A673 (cell line): Measurements from ENCODE around the gene TGM1.

ENCODE experiments used
- EZH2 ChIP-seq: fragments of 200-600 bp; sonication (generic); IDR thresholded peaks from 2 replicates; pipeline ENCODE4 v1.6.1; 2017; ENCODE audit warnings: borderline replicate concordance, low read depth, mild to moderate bottlenecking, mixed read lengths, antibody characterized with exemption, low read length; ENCODE audit not compliant: poor library complexity, severe bottlenecking
- TF ChIP-seq, protein P1 (sequence below): fragments of 300-800, 200-600 bp; sonication (generic); conservative IDR thresholded peaks from 2 replicates; pipeline ENCODE4 v1.5.1; 2017; ENCODE audit warnings: low read depth, mild to moderate bottlenecking, antibody characterized with exemption, low read length, moderate library complexity, mixed read lengths

DNA sequence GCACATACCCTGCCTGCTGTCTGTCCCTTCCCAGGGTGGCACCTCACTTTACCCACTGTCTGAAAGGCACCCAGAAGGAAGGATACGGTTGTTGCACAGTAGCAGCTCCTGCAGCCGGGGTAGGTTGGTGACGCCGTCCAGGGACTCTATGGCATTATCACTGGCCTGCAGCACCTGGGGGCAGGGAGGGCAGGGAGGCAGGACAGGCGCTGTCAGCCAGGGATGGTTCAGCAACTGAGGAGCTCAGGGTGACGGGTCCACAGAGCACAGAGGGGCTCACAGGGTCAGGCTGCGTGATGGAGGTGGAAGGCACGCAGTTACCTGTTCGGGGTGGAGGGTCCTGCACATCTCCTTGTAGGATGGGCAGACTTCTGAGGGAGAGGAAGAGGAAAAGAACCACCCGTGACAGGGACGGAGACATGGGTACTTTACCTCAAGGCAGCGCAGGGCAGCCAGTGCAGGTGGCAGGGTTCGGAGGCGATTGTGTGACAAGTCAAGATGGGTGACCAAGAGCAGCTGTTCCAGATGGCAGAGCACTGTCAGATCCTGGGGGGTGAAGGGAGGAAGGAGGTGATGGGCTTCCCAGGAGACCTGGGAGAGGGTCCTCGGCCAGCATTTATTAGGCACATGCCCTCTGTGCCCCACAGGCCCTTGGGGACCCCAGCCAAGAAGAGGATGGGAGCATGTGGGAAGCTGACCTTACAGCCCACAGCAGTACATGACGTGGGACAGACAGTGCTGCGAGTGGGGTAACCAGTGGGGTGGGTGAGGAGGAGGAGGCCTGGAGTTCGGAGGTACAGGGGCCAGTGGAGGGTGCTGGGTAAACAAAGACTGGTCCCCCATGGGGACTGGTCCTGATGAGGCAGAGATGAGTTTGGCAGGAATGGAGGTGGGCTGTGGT is 3.6 kb upstream of the TGM1 start:
- TF ChIP-seq, protein P1, sequence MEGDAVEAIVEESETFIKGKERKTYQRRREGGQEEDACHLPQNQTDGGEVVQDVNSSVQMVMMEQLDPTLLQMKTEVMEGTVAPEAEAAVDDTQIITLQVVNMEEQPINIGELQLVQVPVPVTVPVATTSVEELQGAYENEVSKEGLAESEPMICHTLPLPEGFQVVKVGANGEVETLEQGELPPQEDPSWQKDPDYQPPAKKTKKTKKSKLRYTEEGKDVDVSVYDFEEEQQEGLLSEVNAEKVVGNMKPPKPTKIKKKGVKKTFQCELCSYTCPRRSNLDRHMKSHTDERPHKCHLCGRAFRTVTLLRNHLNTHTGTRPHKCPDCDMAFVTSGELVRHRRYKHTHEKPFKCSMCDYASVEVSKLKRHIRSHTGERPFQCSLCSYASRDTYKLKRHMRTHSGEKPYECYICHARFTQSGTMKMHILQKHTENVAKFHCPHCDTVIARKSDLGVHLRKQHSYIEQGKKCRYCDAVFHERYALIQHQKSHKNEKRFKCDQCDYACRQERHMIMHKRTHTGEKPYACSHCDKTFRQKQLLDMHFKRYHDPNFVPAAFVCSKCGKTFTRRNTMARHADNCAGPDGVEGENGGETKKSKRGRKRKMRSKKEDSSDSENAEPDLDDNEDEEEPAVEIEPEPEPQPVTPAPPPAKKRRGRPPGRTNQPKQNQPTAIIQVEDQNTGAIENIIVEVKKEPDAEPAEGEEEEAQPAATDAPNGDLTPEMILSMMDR, result no peak
- TF ChIP-seq EZH2, result no peak
